GM10248 (cell line): Measurements from ENCODE around the gene SGF29.
"Not testable (repeated sequence)": the region's sequence is repeated elsewhere in the genome, so short reads cannot be mapped to it uniquely, and the experiment has no call there.

Experiments used
- CTCF ChIA-PET: fragments of 300-600 bp; sonication (Branson Sonifier 250); formaldehyde crosslinking; extraction: SDS; loops from one replicate; lab custom pipeline; 2021; ENCODE audit warnings: antibody characterized with exemption; lab: Yijun Ruan, JAX
- POLR2A ChIA-PET: fragments of 350-650 bp; sonication (Branson Sonifier 250); formaldehyde crosslinking; extraction: SDS; loops from one replicate; lab custom pipeline; 2020; ENCODE audit warnings: antibody characterized with exemption; lab: Yijun Ruan, JAX
- DNase-seq: peaks from one replicate; pipeline ENCODE4 v3.0.0; 2012; ENCODE audit errors: extremely low spot score
- CTCF ChIP-seq: IDR thresholded peaks from 2 replicates; pipeline ENCODE4 v1.5.1; 2012; ENCODE audit warnings: mild to moderate bottlenecking, low read depth; ENCODE audit errors: extremely low read depth, missing control alignments, control extremely low read depth

The SGF29 gene

DNA sequence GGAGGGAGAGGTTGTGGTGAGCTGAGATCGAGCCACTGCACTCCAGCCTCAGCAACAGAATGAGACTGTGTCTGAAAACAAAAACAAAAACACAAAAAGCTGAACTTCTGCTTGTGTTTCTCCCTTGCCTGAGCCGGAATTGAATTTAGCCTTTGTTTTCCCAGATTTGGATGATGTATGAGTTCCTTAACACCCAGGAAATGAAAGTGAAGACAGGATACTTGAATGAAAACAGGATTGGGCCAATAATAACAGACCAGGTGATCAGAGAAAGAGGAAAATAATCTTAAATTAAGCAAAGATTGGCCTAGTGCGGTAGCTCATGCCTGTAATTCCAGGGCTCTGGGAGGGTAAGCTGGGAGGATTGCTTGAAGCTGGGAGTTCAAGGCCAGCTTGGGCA lies 13.4 kb upstream of the SGF29 start:
- TF ChIP-seq CTCF = no peak
- no peak for DNase-seq
- CTCF ChIA-PET = interaction anchor here (0.5 kb wide), 1 partner anchor 8 kb away, joined by 3 read pairs; no protein-coding TSS in a partner anchor
- POLR2A ChIA-PET = no interaction called here

GRCh38 chr16:28542646-28543045 lies 11.1 kb upstream of the SGF29 start:
- ChIA-PET CTCF (no interaction called here), POLR2A (no interaction called here)
- DNase-seq = no peak
- no peak for TF ChIP-seq CTCF

GRCh38 chr16:28543072-28543471 lies 10.6 kb upstream of the SGF29 start:
- TF ChIP-seq CTCF = no peak
- ChIA-PET POLR2A (no interaction called here), CTCF (no interaction called here)

GRCh38 chr16:28544998-28545397 lies 8.7 kb upstream of the SGF29 start:
- CTCF ChIA-PET = no interaction called here
- no peak for TF ChIP-seq CTCF
- no peak for DNase-seq
- POLR2A ChIA-PET = no interaction called here

More at GRCh38 chr16:28543072-28543471, 10.6 kb upstream of the SGF29 start:
- no peak for DNase-seq

DNA sequence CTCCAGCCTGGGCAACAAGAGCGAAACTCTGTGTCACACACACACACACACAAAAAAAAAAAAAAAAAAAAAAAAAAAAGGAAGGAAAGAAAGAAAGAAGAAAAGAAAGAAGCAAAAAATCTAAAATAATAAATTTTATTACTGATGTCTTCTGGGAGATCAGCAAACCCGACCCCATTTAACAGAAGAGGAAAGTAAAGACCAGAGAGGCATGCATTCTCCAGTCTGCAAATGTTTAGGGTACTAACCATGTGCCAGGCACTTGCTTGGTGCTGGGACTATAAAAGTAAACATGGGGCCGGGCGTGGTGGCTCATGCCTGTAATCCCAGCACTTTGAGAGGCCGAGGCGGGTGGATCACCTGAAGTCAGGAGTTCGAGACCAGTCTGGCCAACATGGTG lies 7.8 kb upstream of the SGF29 start:
- POLR2A ChIA-PET = not testable (repeated sequence)

DNA sequence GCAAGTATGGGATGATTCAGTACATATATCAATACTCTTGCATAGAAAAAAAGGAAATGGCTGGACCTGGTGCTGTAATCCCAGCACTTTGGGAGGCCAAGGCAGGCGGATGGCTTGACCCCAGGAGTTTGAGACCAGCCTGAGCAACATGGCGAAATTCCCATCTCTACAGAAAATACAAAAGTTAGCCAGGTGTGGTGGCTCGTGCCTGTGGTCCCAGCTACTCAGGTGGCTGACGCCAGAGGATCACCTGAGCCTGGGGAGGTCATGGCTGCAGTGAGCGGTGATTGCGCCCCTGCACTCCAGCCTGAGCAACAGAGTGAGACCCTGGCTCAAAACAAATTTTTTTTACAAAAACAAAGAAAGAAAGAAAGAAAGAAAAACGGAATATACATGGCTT lies 7.1 kb upstream of the SGF29 start:
- ChIA-PET POLR2A (no interaction called here), CTCF (no interaction called here)
- TF ChIP-seq CTCF = no peak
- no peak for DNase-seq

More for the DNA sequence above, 7.8 kb upstream of the SGF29 start:
- CTCF ChIA-PET, DNase-seq: not testable (repeated sequence)

DNA sequence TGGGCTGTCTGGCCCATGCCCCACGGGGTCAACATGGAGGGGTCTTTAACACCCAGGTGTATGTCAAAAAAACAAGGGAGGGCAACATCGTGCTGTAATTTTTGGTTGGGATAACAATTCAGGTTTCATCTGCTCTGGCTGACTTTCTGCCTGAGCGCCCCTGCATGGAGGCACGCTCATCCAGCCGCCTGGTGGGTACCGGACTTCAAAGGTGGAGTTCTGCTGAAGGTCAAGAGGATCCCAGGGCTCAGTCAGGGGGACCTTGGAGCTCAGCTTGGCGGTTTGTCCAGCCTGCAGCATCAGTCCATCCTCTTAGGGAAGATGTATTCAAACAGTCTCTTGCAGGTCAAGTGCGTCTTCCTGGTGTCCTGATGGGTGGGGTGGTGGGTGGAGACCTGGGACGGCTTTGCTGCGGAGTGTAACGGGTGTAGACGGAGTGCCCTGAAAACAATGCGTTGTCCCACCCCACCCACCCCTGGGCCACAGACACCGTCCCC lies 5.4 kb upstream of the SGF29 start:
- no peak for TF ChIP-seq CTCF
- POLR2A ChIA-PET = no interaction called here
- DNase-seq = no peak
- CTCF ChIA-PET = interaction anchor here (0.7 kb wide), 1 partner anchor 8 kb away, joined by 3 read pairs; no protein-coding TSS in a partner anchor
